Measurements from ENCODE around the gene PTPN14. TPM values are rescaled to one million over a fixed set of nuclear protein-coding genes. Genes with fewer than 3 reads are reported as not detected.

Gene PTPN14
- polyA plus RNA-seq, 1 experiment = 29.4 TPM

DNA sequence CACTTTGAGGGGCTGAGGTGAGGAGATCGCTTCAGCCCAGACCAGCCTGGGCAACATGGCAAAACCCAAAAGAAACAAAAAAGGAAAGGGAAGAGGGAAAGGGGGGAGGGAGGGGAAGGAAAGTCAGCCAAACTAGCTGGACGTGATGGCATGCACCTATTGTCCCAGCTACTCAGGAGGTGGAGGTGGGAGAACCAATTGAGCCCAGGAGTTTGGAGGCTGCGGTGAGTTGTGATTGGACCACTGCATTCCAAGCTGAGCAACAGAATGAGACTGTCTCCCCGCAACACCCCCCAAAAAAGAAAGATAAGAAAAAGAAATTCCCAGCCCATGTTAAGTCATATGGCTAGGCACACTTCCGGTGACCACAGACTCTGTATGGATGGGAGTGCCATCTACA lies 128.4 kb downstream of the PTPN14 start:
- ChIA-PET CTCF (no interaction called here), POLR2A (no interaction called here)
- H3K27me3 ChIP-seq (ENCODE audit: control insufficient read depth, insufficient read depth, low read length) = no peaks in the 10 kb centered on the region
- H3K4me3 ChIP-seq (ENCODE audit: low read depth, low read length) = no peak overlapping the region
- no peak for TF ChIP-seq CTCF (IDR thresholded peaks at IDR 0.05; ENCODE audit: insufficient read depth, low read depth, low read length)
- no peaks in the 10 kb centered on the region for H3K36me3 ChIP-seq (ENCODE audit: control insufficient read depth, insufficient read depth, low read length)
- no peak for DNase-seq (ENCODE audit: low read depth)

DNA sequence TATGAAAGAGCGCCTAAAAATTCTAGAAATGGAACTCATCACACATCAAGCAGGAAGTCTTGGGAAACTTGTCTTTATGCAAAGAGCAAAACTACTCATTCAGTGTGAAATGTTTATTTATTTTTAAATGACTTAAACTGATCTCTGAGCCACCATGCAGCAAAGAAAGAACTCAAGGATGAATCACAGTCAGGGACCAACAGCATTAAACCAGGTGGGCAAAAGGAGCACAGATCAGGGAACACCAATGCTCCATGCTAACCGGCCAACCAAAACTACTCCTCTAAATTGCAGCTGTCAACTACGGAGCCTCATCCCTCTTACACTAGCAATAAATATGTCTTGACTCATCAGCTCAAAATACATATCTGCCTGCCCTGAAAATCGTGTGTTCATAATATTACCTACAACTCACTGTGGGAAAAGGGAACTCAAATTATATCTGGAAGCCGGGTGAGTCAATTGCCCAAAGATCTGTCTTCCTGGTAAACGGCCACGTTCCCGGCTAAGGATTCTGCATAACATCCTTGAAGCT lies 129.2 kb downstream of the PTPN14 start:
- Histone ChIP-seq H3K36me3 (ENCODE audit: control insufficient read depth, insufficient read depth, low read length) (no peaks in the 10 kb centered on the region), H3K27me3 (ENCODE audit: control insufficient read depth, insufficient read depth, low read length) (no peaks in the 10 kb centered on the region), H3K4me3 (ENCODE audit: low read depth, low read length) (no peak overlapping the region)
- POLR2A ChIA-PET = no interaction called here
- no peak for DNase-seq (ENCODE audit: low read depth)
- CTCF ChIA-PET = interaction anchor here (1.0 kb wide), 1 partner anchor 89 kb away, joined by 3 read pairs; no protein-coding TSS in a partner anchor
- no peak for TF ChIP-seq CTCF (IDR thresholded peaks at IDR 0.05; ENCODE audit: insufficient read depth, low read depth, low read length)

DNA sequence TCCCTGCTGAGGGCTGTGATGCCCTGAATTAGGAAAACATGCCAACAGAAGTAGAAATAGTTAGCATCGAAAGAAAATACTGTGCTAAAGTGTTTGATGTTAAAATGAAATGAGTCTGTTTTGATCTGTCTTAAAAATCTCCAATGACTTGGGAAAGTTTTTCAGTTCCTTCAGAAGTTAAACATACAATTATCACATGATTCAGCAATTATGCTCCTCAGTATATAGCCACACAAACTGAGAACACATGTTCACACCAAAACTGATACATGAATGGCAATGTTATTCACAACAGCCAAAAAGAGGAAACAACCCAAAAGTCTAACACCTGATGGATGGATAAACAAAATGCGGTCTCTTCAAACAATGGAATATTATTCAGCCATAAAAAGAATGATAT lies 130.6 kb downstream of the PTPN14 start:
- H3K36me3 ChIP-seq (ENCODE audit: control insufficient read depth, insufficient read depth, low read length) = no peaks in the 10 kb centered on the region
- no peak for DNase-seq (ENCODE audit: low read depth)
- ChIA-PET CTCF (no interaction called here), POLR2A (no interaction called here)
- no peak for TF ChIP-seq CTCF (IDR thresholded peaks at IDR 0.05; ENCODE audit: insufficient read depth, low read depth, low read length)
- no peak overlapping the region for H3K4me3 ChIP-seq (ENCODE audit: low read depth, low read length)
- no peaks in the 10 kb centered on the region for H3K27me3 ChIP-seq (ENCODE audit: control insufficient read depth, insufficient read depth, low read length)

DNA sequence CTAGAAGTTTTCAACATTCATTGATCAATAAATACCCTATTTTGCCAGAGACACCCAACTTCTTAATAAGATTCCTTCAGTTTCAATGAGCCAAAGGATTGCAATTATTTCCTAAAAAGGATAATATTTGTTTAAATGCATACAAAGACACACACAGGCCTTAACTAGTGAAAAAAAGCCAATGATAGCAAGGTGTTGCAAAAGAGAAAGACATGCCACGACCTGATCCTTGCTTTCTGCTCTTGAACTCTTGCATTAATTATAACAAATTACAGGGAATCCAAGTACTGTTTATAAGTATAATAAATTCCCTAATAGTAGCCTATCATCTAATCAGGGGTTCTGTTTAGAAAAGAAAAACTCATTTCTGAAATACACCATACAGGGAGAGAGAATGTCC lies 131.1 kb downstream of the PTPN14 start:
- Histone ChIP-seq H3K27me3 (ENCODE audit: control insufficient read depth, insufficient read depth, low read length) (no peaks in the 10 kb centered on the region), H3K36me3 (ENCODE audit: control insufficient read depth, insufficient read depth, low read length) (no peaks in the 10 kb centered on the region), H3K4me3 (ENCODE audit: low read depth, low read length) (no peak overlapping the region)
- POLR2A ChIA-PET = no interaction called here
- DNase-seq (ENCODE audit: low read depth) = no peak
- CTCF ChIA-PET = no interaction called here
- no peak for TF ChIP-seq CTCF (IDR thresholded peaks at IDR 0.05; ENCODE audit: insufficient read depth, low read depth, low read length)

DNA sequence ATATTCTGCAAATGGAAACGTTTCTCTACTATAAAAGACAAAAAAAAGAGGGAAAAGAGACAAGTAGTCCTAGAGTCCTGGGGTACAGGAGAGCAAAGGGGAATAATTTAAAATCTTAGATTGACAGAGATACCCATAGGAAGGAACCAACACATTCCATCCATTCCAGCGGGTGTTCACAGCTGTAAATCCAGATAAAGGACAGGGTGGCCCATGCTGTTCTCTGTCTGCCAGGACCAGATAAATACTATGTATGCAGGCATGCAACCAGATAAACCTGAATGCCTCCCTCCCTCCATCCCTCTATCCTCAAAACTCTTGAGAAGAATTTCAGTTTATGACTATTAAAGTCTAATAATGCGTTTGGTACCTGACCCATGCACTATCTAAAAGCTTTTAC lies 131.8 kb downstream of the PTPN14 start:
- Histone ChIP-seq H3K27me3 (ENCODE audit: control insufficient read depth, insufficient read depth, low read length) (no peaks in the 10 kb centered on the region), H3K4me3 (ENCODE audit: low read depth, low read length) (no peak overlapping the region), H3K36me3 (ENCODE audit: control insufficient read depth, insufficient read depth, low read length) (no peaks in the 10 kb centered on the region)
- DNase-seq (ENCODE audit: low read depth) = no peak
- TF ChIP-seq CTCF (IDR thresholded peaks at IDR 0.05; ENCODE audit: insufficient read depth, low read depth, low read length) = no peak
- ChIA-PET CTCF (no interaction called here), POLR2A (no interaction called here)

Measured in BJ (cell line).